Retinal pigment epithelial cell (primary cell): Measurements from ENCODE around the gene NAA30.

Source experiments
- DNase-seq: peaks from one replicate; pipeline ENCODE4 v3.0.0-alpha.2; 2010; ENCODE audit warnings: low read depth
- H3K4me3 ChIP-seq: 2 replicates; pipeline ENCODE4 v1.5.1; 2011; ENCODE audit warnings: mild to moderate bottlenecking, low read length, control low read depth, moderate library complexity
- CTCF ChIP-seq: conservative IDR thresholded peaks from 2 replicates; pipeline ENCODE4 v1.5.1; 2011; ENCODE audit warnings: low read depth, low read length, control low read depth, inconsistent platforms

The NAA30 gene

GRCh38 chr14:57400556-57401494 is 10.4 kb downstream of the NAA30 start:
- H3K4me3 ChIP-seq = no peak overlapping the region
- no peak for DNase-seq
- no peak for TF ChIP-seq CTCF

- no peak for TF ChIP-seq CTCF
- DNase-seq = no peak
- no peak overlapping the region for H3K4me3 ChIP-seq
Measured at GRCh38 chr14:57401501-57401900, 11.1 kb downstream of the NAA30 start.

- no peak for TF ChIP-seq CTCF
- H3K4me3 ChIP-seq = no peak overlapping the region
Measured at GRCh38 chr14:57402173-57402852, 11.9 kb downstream of the NAA30 start.

GRCh38 chr14:57403521-57403864 is 13.1 kb downstream of the NAA30 start:
- DNase-seq = no peak
- TF ChIP-seq CTCF = no peak
- no peak overlapping the region for H3K4me3 ChIP-seq

More at GRCh38 chr14:57402173-57402852, 11.9 kb downstream of the NAA30 start:
- DNase-seq = no peak

- no peak overlapping the region for H3K4me3 ChIP-seq
- TF ChIP-seq CTCF = no peak
- no peak for DNase-seq
Measured at GRCh38 chr14:57405562-57405961, 15.2 kb downstream of the NAA30 start.

- H3K4me3 ChIP-seq = no peak overlapping the region
- no peak for DNase-seq
- TF ChIP-seq CTCF = no peak
Measured at GRCh38 chr14:57408037-57408436, 17.7 kb downstream of the NAA30 start.
